ENCODE measurements around the gene GLIS1.

Gene GLIS1

GRCh38 chr1:53586765-53587164, 152.2 kb downstream of the GLIS1 start:
- no peaks in the 10 kb centered on the region for H3K4me1 ChIP-seq (ENCODE audit: control insufficient read depth in 5 of 5, insufficient read depth in 5 of 5, low read length in 5 of 5)
- no peak overlapping the region for H3K9ac ChIP-seq (ENCODE audit: low read length in 5 of 5)
- no peak overlapping the region for H3K27ac ChIP-seq (ENCODE audit: low read depth, low read length)
- H3K27me3 ChIP-seq (ENCODE audit: control insufficient read depth in 5 of 5, insufficient read depth in 4 of 5, low read length in 5 of 5), result peaks cover 0 to 3% (median 0%) of the 10 kb centered on the region in 5 donors
- no peaks in the 10 kb centered on the region for H3K36me3 ChIP-seq (ENCODE audit: control insufficient read depth in 5 of 5, insufficient read depth in 5 of 5, low read length in 5 of 5)
- no peak overlapping the region for H3K4me3 ChIP-seq (ENCODE audit: low read depth in 1 of 5, low read length in 5 of 5)
- H3K9me3 ChIP-seq (ENCODE audit: control insufficient read depth in 5 of 5, low read length in 5 of 5), result no peaks in the 10 kb centered on the region

- H3K4me3 ChIP-seq (ENCODE audit: low read depth in 1 of 5, low read length in 5 of 5), result no peak overlapping the region
- peaks cover 0 to 3% (median 0%) of the 10 kb centered on the region in 5 donors for H3K27me3 ChIP-seq (ENCODE audit: control insufficient read depth in 5 of 5, insufficient read depth in 4 of 5, low read length in 5 of 5)
- no peaks in the 10 kb centered on the region for H3K36me3 ChIP-seq (ENCODE audit: control insufficient read depth in 5 of 5, insufficient read depth in 5 of 5, low read length in 5 of 5)
- no peaks in the 10 kb centered on the region for H3K9me3 ChIP-seq (ENCODE audit: control insufficient read depth in 5 of 5, low read length in 5 of 5)
- H3K27ac ChIP-seq (ENCODE audit: low read depth, low read length), result no peak overlapping the region
- no peaks in the 10 kb centered on the region for H3K4me1 ChIP-seq (ENCODE audit: control insufficient read depth in 5 of 5, insufficient read depth in 5 of 5, low read length in 5 of 5)
- no peak overlapping the region for H3K9ac ChIP-seq (ENCODE audit: low read length in 5 of 5)
Measured at GRCh38 chr1:53585565-53585964, 153.4 kb downstream of the GLIS1 start.

GRCh38 chr1:53585129-53585528, 153.8 kb downstream of the GLIS1 start:
- H3K36me3 ChIP-seq (ENCODE audit: control insufficient read depth in 5 of 5, insufficient read depth in 5 of 5, low read length in 5 of 5), result no peaks in the 10 kb centered on the region
- no peak overlapping the region for H3K9ac ChIP-seq (ENCODE audit: low read length in 5 of 5)
- H3K4me3 ChIP-seq (ENCODE audit: low read depth in 1 of 5, low read length in 5 of 5), result no peak overlapping the region
- H3K27me3 ChIP-seq (ENCODE audit: control insufficient read depth in 5 of 5, insufficient read depth in 4 of 5, low read length in 5 of 5), result peaks cover 0 to 3% (median 0%) of the 10 kb centered on the region in 5 donors
- H3K4me1 ChIP-seq (ENCODE audit: control insufficient read depth in 5 of 5, insufficient read depth in 5 of 5, low read length in 5 of 5), result no peaks in the 10 kb centered on the region
- H3K27ac ChIP-seq (ENCODE audit: low read depth, low read length), result no peak overlapping the region
- no peaks in the 10 kb centered on the region for H3K9me3 ChIP-seq (ENCODE audit: control insufficient read depth in 5 of 5, low read length in 5 of 5)

GRCh38 chr1:53584777-53585107, 154.2 kb downstream of the GLIS1 start:
- Histone ChIP-seq H3K9me3 (ENCODE audit: control insufficient read depth in 5 of 5, low read length in 5 of 5) (no peaks in the 10 kb centered on the region), H3K36me3 (ENCODE audit: control insufficient read depth in 5 of 5, insufficient read depth in 5 of 5, low read length in 5 of 5) (no peaks in the 10 kb centered on the region), H3K4me3 (ENCODE audit: low read depth in 1 of 5, low read length in 5 of 5) (no peak overlapping the region), H3K27ac (ENCODE audit: low read depth, low read length) (no peak overlapping the region), H3K9ac (ENCODE audit: low read length in 5 of 5) (no peak overlapping the region), H3K4me1 (ENCODE audit: control insufficient read depth in 5 of 5, insufficient read depth in 5 of 5, low read length in 5 of 5) (no peaks in the 10 kb centered on the region), H3K27me3 (ENCODE audit: control insufficient read depth in 5 of 5, insufficient read depth in 4 of 5, low read length in 5 of 5) (peaks cover 0 to 3% (median 0%) of the 10 kb centered on the region in 5 donors)

- H3K4me1 ChIP-seq (ENCODE audit: control insufficient read depth in 5 of 5, insufficient read depth in 5 of 5, low read length in 5 of 5), result no peaks in the 10 kb centered on the region
- H3K9me3 ChIP-seq (ENCODE audit: control insufficient read depth in 5 of 5, low read length in 5 of 5), result no peaks in the 10 kb centered on the region
- no peak overlapping the region for H3K27ac ChIP-seq (ENCODE audit: low read depth, low read length)
- H3K9ac ChIP-seq (ENCODE audit: low read length in 5 of 5), result no peak overlapping the region
- H3K36me3 ChIP-seq (ENCODE audit: control insufficient read depth in 5 of 5, insufficient read depth in 5 of 5, low read length in 5 of 5), result no peaks in the 10 kb centered on the region
- H3K4me3 ChIP-seq (ENCODE audit: low read depth in 1 of 5, low read length in 5 of 5), result no peak overlapping the region
- H3K27me3 ChIP-seq (ENCODE audit: control insufficient read depth in 5 of 5, insufficient read depth in 4 of 5, low read length in 5 of 5), result peaks cover 0 to 3% (median 0%) of the 10 kb centered on the region in 5 donors
Measured at GRCh38 chr1:53583868-53584776, 154.8 kb downstream of the GLIS1 start.

- H3K4me1 ChIP-seq (ENCODE audit: control insufficient read depth in 5 of 5, insufficient read depth in 5 of 5, low read length in 5 of 5), result no peaks in the 10 kb centered on the region
- peaks cover 0 to 3% (median 0%) of the 10 kb centered on the region in 5 donors for H3K9me3 ChIP-seq (ENCODE audit: control insufficient read depth in 5 of 5, low read length in 5 of 5)
- H3K36me3 ChIP-seq (ENCODE audit: control insufficient read depth in 5 of 5, insufficient read depth in 5 of 5, low read length in 5 of 5), result no peaks in the 10 kb centered on the region
- H3K27me3 ChIP-seq (ENCODE audit: control insufficient read depth in 5 of 5, insufficient read depth in 4 of 5, low read length in 5 of 5), result peaks cover 0 to 3% (median 0%) of the 10 kb centered on the region in 5 donors
- no peak overlapping the region for H3K27ac ChIP-seq (ENCODE audit: low read depth, low read length)
- H3K4me3 ChIP-seq (ENCODE audit: low read depth in 1 of 5, low read length in 5 of 5), result no peak overlapping the region
- no peak overlapping the region for H3K9ac ChIP-seq (ENCODE audit: low read length in 5 of 5)
Measured at GRCh38 chr1:53583021-53583867, 155.7 kb downstream of the GLIS1 start.

GRCh38 chr1:53582211-53583020, 156.5 kb downstream of the GLIS1 start:
- Histone ChIP-seq H3K4me1 (ENCODE audit: control insufficient read depth in 5 of 5, insufficient read depth in 5 of 5, low read length in 5 of 5) (no peaks in the 10 kb centered on the region), H3K36me3 (ENCODE audit: control insufficient read depth in 5 of 5, insufficient read depth in 5 of 5, low read length in 5 of 5) (no peaks in the 10 kb centered on the region), H3K27me3 (ENCODE audit: control insufficient read depth in 5 of 5, insufficient read depth in 4 of 5, low read length in 5 of 5) (peaks cover 0 to 3% (median 0%) of the 10 kb centered on the region in 5 donors)

GRCh38 chr1:53581476-53581875, 157.5 kb downstream of the GLIS1 start:
- Histone ChIP-seq H3K27me3 (ENCODE audit: control insufficient read depth in 5 of 5, insufficient read depth in 4 of 5, low read length in 5 of 5) (peaks cover 0 to 3% (median 0%) of the 10 kb centered on the region in 5 donors), H3K4me3 (ENCODE audit: low read depth in 1 of 5, low read length in 5 of 5) (no peak overlapping the region), H3K9ac (ENCODE audit: low read length in 5 of 5) (no peak overlapping the region), H3K36me3 (ENCODE audit: control insufficient read depth in 5 of 5, insufficient read depth in 5 of 5, low read length in 5 of 5) (no peaks in the 10 kb centered on the region), H3K4me1 (ENCODE audit: control insufficient read depth in 5 of 5, insufficient read depth in 5 of 5, low read length in 5 of 5) (no peaks in the 10 kb centered on the region), H3K9me3 (ENCODE audit: control insufficient read depth in 5 of 5, low read length in 5 of 5) (peaks cover 0 to 3% (median 0%) of the 10 kb centered on the region in 5 donors), H3K27ac (ENCODE audit: low read depth, low read length) (no peak overlapping the region)

More at GRCh38 chr1:53582211-53583020, 156.5 kb downstream of the GLIS1 start:
- no peak overlapping the region for H3K4me3 ChIP-seq (ENCODE audit: low read depth in 1 of 5, low read length in 5 of 5)
- no peak overlapping the region for H3K9ac ChIP-seq (ENCODE audit: low read length in 5 of 5)
- H3K9me3 ChIP-seq (ENCODE audit: control insufficient read depth in 5 of 5, low read length in 5 of 5), result peaks cover 0 to 3% (median 0%) of the 10 kb centered on the region in 5 donors
- H3K27ac ChIP-seq (ENCODE audit: low read depth, low read length), result no peak overlapping the region

- H3K27me3 ChIP-seq (ENCODE audit: control insufficient read depth in 5 of 5, insufficient read depth in 4 of 5, low read length in 5 of 5), result peaks cover 0 to 3% (median 0%) of the 10 kb centered on the region in 5 donors
- peaks cover 0 to 3% (median 0%) of the 10 kb centered on the region in 5 donors for H3K9me3 ChIP-seq (ENCODE audit: control insufficient read depth in 5 of 5, low read length in 5 of 5)
- H3K9ac ChIP-seq (ENCODE audit: low read length in 5 of 5), result no peak overlapping the region
- H3K36me3 ChIP-seq (ENCODE audit: control insufficient read depth in 5 of 5, insufficient read depth in 5 of 5, low read length in 5 of 5), result no peaks in the 10 kb centered on the region
- H3K27ac ChIP-seq (ENCODE audit: low read depth, low read length), result no peak overlapping the region
- no peak overlapping the region for H3K4me3 ChIP-seq (ENCODE audit: low read depth in 1 of 5, low read length in 5 of 5)
- H3K4me1 ChIP-seq (ENCODE audit: control insufficient read depth in 5 of 5, insufficient read depth in 5 of 5, low read length in 5 of 5), result no peaks in the 10 kb centered on the region
Measured at GRCh38 chr1:53580739-53581475, 158.1 kb downstream of the GLIS1 start.

Measured in subcutaneous abdominal adipose tissue (tissue), 5 donors.